ENCODE results near the gene POU4F3.

The POU4F3 gene

GRCh38 chr5:146369691-146370090, 31.1 kb downstream of the POU4F3 start:
- no peak overlapping the region for H3K4me3 ChIP-seq (ENCODE audit: low read length)
- H3K4me1 ChIP-seq (ENCODE audit: control insufficient read depth, insufficient read depth, low read length) = no peaks in the 10 kb centered on the region
- H3K27me3 ChIP-seq (ENCODE audit: control insufficient read depth, insufficient read depth, low read length) = no peaks in the 10 kb centered on the region
- H3K9ac ChIP-seq (ENCODE audit: low read length) = no peak overlapping the region
- no peak overlapping the region for H3K27ac ChIP-seq (ENCODE audit: low read depth, low read length)
- H3K36me3 ChIP-seq (ENCODE audit: control insufficient read depth, insufficient read depth, low read length) = no peaks in the 10 kb centered on the region

GRCh38 chr5:146376821-146377220, 38.2 kb downstream of the POU4F3 start:
- H3K4me1 ChIP-seq (ENCODE audit: control insufficient read depth, insufficient read depth, low read length) = no peaks in the 10 kb centered on the region
- H3K27me3 ChIP-seq (ENCODE audit: control insufficient read depth, insufficient read depth, low read length) = no peaks in the 10 kb centered on the region
- no peak overlapping the region for H3K9ac ChIP-seq (ENCODE audit: low read length)
- H3K36me3 ChIP-seq (ENCODE audit: control insufficient read depth, insufficient read depth, low read length) = no peaks in the 10 kb centered on the region
- H3K27ac ChIP-seq (ENCODE audit: low read depth, low read length) = no peak overlapping the region
- no peak overlapping the region for H3K4me3 ChIP-seq (ENCODE audit: low read length)

- Histone ChIP-seq H3K27ac (ENCODE audit: low read depth, low read length) (no peak overlapping the region), H3K4me1 (ENCODE audit: control insufficient read depth, insufficient read depth, low read length) (no peaks in the 10 kb centered on the region), H3K4me3 (ENCODE audit: low read length) (no peak overlapping the region), H3K9ac (ENCODE audit: low read length) (no peak overlapping the region), H3K27me3 (ENCODE audit: control insufficient read depth, insufficient read depth, low read length) (no peaks in the 10 kb centered on the region), H3K36me3 (ENCODE audit: control insufficient read depth, insufficient read depth, low read length) (no peaks in the 10 kb centered on the region)
Measured at GRCh38 chr5:146378986-146379385, 40.3 kb downstream of the POU4F3 start.

DNA sequence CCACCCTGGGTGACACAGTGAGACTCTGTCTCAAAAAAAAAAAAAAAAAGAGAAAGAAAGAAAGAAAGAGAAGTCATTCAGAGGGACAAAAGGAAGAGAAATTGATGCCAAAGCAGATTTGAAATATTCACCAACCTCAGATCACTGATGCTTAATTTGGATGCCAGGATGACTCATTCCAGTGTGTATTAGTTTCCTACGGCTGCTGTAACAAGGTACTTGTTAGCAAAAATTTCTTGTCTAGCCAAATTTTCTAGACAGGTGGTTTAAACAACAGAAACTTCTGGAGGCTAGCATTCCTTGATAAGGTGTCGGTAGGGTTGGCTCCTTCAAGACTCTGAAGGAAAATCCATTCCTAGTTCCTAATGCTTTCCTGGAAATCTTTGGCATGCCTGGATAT, 42.1 kb downstream of the POU4F3 start:
- no peak overlapping the region for H3K27ac ChIP-seq (ENCODE audit: low read depth, low read length)
- H3K36me3 ChIP-seq (ENCODE audit: control insufficient read depth, insufficient read depth, low read length) = no peaks in the 10 kb centered on the region
- H3K27me3 ChIP-seq (ENCODE audit: control insufficient read depth, insufficient read depth, low read length) = no peaks in the 10 kb centered on the region
- no peak overlapping the region for H3K9ac ChIP-seq (ENCODE audit: low read length)
- H3K4me3 ChIP-seq (ENCODE audit: low read length) = no peak overlapping the region
- no peaks in the 10 kb centered on the region for H3K4me1 ChIP-seq (ENCODE audit: control insufficient read depth, insufficient read depth, low read length)

DNA sequence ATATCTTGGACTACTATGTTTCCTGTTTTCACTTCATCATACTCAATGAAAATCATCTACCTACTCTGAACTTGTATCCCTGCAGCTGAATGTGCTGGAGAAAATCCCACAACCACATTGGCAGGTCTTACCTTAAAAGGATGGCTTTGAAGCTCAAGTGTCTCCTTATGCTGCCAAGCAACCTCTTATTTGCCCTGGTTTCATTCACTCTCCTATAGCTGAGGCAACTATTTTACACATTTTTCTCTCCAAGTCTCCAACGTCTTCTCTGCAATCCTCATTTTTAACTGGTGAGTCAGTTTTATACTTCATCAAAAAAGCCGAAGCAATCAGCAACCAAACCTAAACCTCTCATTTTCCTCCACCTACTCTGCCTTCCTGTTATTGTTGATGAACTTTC, 49.7 kb downstream of the POU4F3 start:
- Histone ChIP-seq H3K27ac (ENCODE audit: low read depth, low read length) (no peak overlapping the region), H3K4me1 (ENCODE audit: control insufficient read depth, insufficient read depth, low read length) (no peaks in the 10 kb centered on the region), H3K36me3 (ENCODE audit: control insufficient read depth, insufficient read depth, low read length) (no peaks in the 10 kb centered on the region), H3K4me3 (ENCODE audit: low read length) (no peak overlapping the region), H3K27me3 (ENCODE audit: control insufficient read depth, insufficient read depth, low read length) (no peaks in the 10 kb centered on the region), H3K9ac (ENCODE audit: low read length) (no peak overlapping the region)

GRCh38 chr5:146390469-146390868, 51.8 kb downstream of the POU4F3 start:
- Histone ChIP-seq H3K27me3 (ENCODE audit: control insufficient read depth, insufficient read depth, low read length) (peaks cover 2% of the 10 kb centered on the region), H3K27ac (ENCODE audit: low read depth, low read length) (no peak overlapping the region), H3K4me3 (ENCODE audit: low read length) (no peak overlapping the region), H3K4me1 (ENCODE audit: control insufficient read depth, insufficient read depth, low read length) (no peaks in the 10 kb centered on the region), H3K36me3 (ENCODE audit: control insufficient read depth, insufficient read depth, low read length) (no peaks in the 10 kb centered on the region), H3K9ac (ENCODE audit: low read length) (no peak overlapping the region)

All from rectal smooth muscle tissue (tissue), 1 donor.